Prostate gland (tissue), 1 donor: ENCODE data around the gene GALNT7.

ENCODE experiments used
- POLR2A ChIP-seq: fragments of 450-650 bp; IDR thresholded peaks from one replicate; pipeline ENCODE4 v1.6.1; 2016; ENCODE audit warnings: antibody characterized with exemption, mild to moderate bottlenecking
- POLR2AphosphoS5 ChIP-seq: sonication (generic); formaldehyde crosslinking; IDR thresholded peaks from one replicate; pipeline ENCODE4 v1.6.1; 2017; ENCODE audit warnings: antibody characterized with exemption

DNA sequence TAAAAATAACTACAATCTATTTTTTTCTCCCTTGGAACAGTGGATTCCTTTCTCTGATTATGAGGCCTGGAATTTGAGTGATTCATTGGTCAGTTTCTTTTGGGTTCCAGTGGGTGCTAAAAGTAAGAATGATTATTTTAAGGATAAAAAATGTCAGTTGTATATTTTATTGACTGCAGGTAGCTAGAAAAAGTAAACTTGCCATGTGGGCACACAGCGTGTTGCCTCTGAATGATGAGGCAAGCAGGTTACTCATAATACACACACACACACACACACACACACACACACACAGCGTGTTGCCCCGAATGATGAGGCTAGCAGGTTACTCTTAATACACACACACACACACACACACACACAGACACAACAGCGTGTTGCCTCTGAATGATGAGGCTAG, 13.8 kb downstream of the GALNT7 start:
- TF ChIP-seq POLR2A: no peak
- TF ChIP-seq POLR2AphosphoS5: no peak
